HepG2 (cell line): ENCODE measurements around the gene SULT2B1. TPM values are rescaled to one million over a fixed set of nuclear protein-coding genes. Genes with fewer than 3 reads are reported as not detected.

ENCODE experiments used
- HOXA9 ChIP-seq: sonication (generic); formaldehyde crosslinking; IDR thresholded peaks from 2 replicates; pipeline ENCODE4 v1.8.1; 2022; ENCODE audit warnings: missing genetic modification reagents, mild to moderate bottlenecking, moderate library complexity, borderline replicate concordance
- IKZF1 ChIP-seq: fragments of 450-650 bp; IDR thresholded peaks from 2 replicates; pipeline ENCODE4 v1.7.1; 2016
- MAFK ChIP-seq, 2 experiments: IDR thresholded peaks in 1 of 2; conservative IDR thresholded peaks in 1 of 2; 2 replicates each; pipeline ENCODE4 v1.6.1; 2011; ENCODE audit warnings: improper control_type of control experiment in 2 of 2, low read length in 2 of 2
- MEIS1 ChIP-seq: sonication (generic); formaldehyde crosslinking; IDR thresholded peaks from 2 replicates; pipeline ENCODE4 v1.9.0; 2021; ENCODE audit warnings: mild to moderate bottlenecking, missing genetic modification reagents, moderate library complexity, borderline replicate concordance
- MLLT10 ChIP-seq: sonication (generic); formaldehyde crosslinking; IDR thresholded peaks from 2 replicates; pipeline ENCODE4 v1.4.0; 2020; ENCODE audit warnings: missing genetic modification reagents
- NR1H2 ChIP-seq: sonication (generic); formaldehyde crosslinking; IDR thresholded peaks from 2 replicates; pipeline ENCODE4 v1.8.1; 2022; ENCODE audit warnings: low read depth, missing genetic modification reagents, borderline replicate concordance
- NR2F6 ChIP-seq, 2 experiments: IDR thresholded peaks; 2 replicates each; pipeline ENCODE4 v1.6.1; 2016; ENCODE audit warnings: antibody characterized with exemption in 1 of 2, mild to moderate bottlenecking in 1 of 2
- PRPF4 ChIP-seq: fragments of 200-400 bp; formaldehyde crosslinking; IDR thresholded peaks from 2 replicates; pipeline ENCODE4 v1.6.1; 2016; ENCODE audit warnings: low read length, low read depth; ENCODE audit not compliant: poor library complexity, severe bottlenecking
- RBFOX2 ChIP-seq: fragments of 200-400 bp; formaldehyde crosslinking; IDR thresholded peaks from 2 replicates; pipeline ENCODE4 v1.6.1; 2017; ENCODE audit warnings: low read depth, mild to moderate bottlenecking, low read length
- REXO4 ChIP-seq: sonication (generic); formaldehyde crosslinking; IDR thresholded peaks from 2 replicates; pipeline ENCODE4 v1.8.0; 2022; ENCODE audit warnings: missing genetic modification reagents, mild to moderate bottlenecking, borderline replicate concordance
- TMF1 ChIP-seq: sonication (generic); formaldehyde crosslinking; IDR thresholded peaks from 2 replicates; pipeline ENCODE4 v1.8.1; 2022; ENCODE audit warnings: low read depth, missing genetic modification reagents
- ZIK1 ChIP-seq: sonication (generic); formaldehyde crosslinking; IDR thresholded peaks from 2 replicates; pipeline ENCODE4 v1.5.0; 2020; ENCODE audit warnings: mild to moderate bottlenecking, low read depth, missing genetic modification reagents, borderline replicate concordance
- ZNF251 ChIP-seq: sonication (generic); formaldehyde crosslinking; IDR thresholded peaks from 2 replicates; pipeline ENCODE4 v1.9.0; 2021; ENCODE audit warnings: mild to moderate bottlenecking, missing genetic modification reagents
- ZNF274 ChIP-seq: sonication (generic); formaldehyde crosslinking; IDR thresholded peaks from 2 replicates; pipeline ENCODE4 v1.5.1; 2020; ENCODE audit warnings: mild to moderate bottlenecking, missing genetic modification reagents
- ZNF619 ChIP-seq: sonication (generic); formaldehyde crosslinking; IDR thresholded peaks from 2 replicates; pipeline ENCODE4 v1.4.0; 2020; ENCODE audit warnings: mild to moderate bottlenecking, missing genetic modification reagents
- ZNF646 ChIP-seq: sonication (generic); formaldehyde crosslinking; IDR thresholded peaks from 2 replicates; pipeline ENCODE4 v1.9.0; 2021; ENCODE audit warnings: mild to moderate bottlenecking, missing genetic modification reagents
- ZNF674 ChIP-seq: sonication (generic); formaldehyde crosslinking; IDR thresholded peaks from 2 replicates; pipeline ENCODE4 v1.5.0; 2020; ENCODE audit warnings: low read depth, mild to moderate bottlenecking, missing genetic modification reagents
- ZNF776 ChIP-seq: sonication (generic); formaldehyde crosslinking; IDR thresholded peaks from 2 replicates; pipeline ENCODE4 v1.4.0; 2020; ENCODE audit warnings: mild to moderate bottlenecking, missing genetic modification reagents
- polyA plus RNA-seq, 8 experiments: library from polyadenylated mRNA; depleted of rRNA in 3 of 8; stranded (reverse) in 7 of 8; unstranded in 1 of 8; fragments of >200 nt; fragmentation: Illumina TruSeq in 4 of 8; extraction: Trizol in 4 of 8; gene quantifications; 2 replicates each; pipeline versions ENCODE4 v1.2.1 to v1.2.3, GENCODE V29; 2011 to 2016; ENCODE audit warnings: low read depth in 4 of 8, missing spikeins in 1 of 8, mixed read lengths in 1 of 8; ENCODE audit not compliant: insufficient read depth in 1 of 8
- total RNA-seq, 5 experiments: library from RNA; depleted of rRNA; stranded (reverse); fragments of >200 nt; fragmentation: Illumina TruSeq; extraction: Trizol; gene quantifications; 2 replicates each; pipeline ENCODE4 v1.2.3, GENCODE V29; 2016; ENCODE audit warnings: low read depth in 1 of 5
- TF ChIP-seq, protein P1 (sequence below): IDR thresholded peaks from 2 replicates; pipeline ENCODE4 v1.6.1; 2016; ENCODE audit warnings: control low read depth
- TF ChIP-seq, protein P2 (sequence below): fragments of 450-650 bp; IDR thresholded peaks from 2 replicates; pipeline ENCODE4 v1.6.1; 2017; ENCODE audit warnings: mild to moderate bottlenecking

Gene SULT2B1
- total and polyA plus RNA-seq, 2 of the 13 experiments (the other 11 are each of a cell fraction or from before 2014, with no cell fraction given) = 0.13 TPM; not detected in 1

- TF ChIP-seq ZNF274 (CRISPR knock-in tag) (peak; percentile 71; the same call in 1 of the 2 replicates), RBFOX2 (peak; percentile 25; the same call in 1 of the 2 replicates), PRPF4 (no peak), MAFK (conservative IDR thresholded peaks at IDR 0.05 in 1 of 2, IDR thresholded peaks at IDR 0.05 in 1 of 2; ENCODE audit: low read length in 2 of 2) (no peak), ZIK1 (CRISPR knock-in tag) (no peak), TMF1 (CRISPR knock-in tag) (no peak), MLLT10 (no peak), ZNF619 (CRISPR knock-in tag) (no peak), MEIS1 (CRISPR knock-in tag) (peak; percentile 89; the same call in 1 of the 2 replicates), NR2F6 (IDR thresholded peaks at IDR 0.05) (peak; percentile 90), NR2F6 (CRISPR knock-in tag; IDR thresholded peaks at IDR 0.05) (peak; percentile 92), ZNF776 (CRISPR knock-in tag) (peak; percentile 43; the same call in 1 of the 2 replicates), HOXA9 (CRISPR knock-in tag) (no peak), IKZF1 (no peak), NR1H2 (CRISPR knock-in tag) (no peak), ZNF646 (no peak), REXO4 (CRISPR knock-in tag) (no peak), ZNF251 (no peak), ZNF674 (CRISPR knock-in tag) (no peak)
- TF ChIP-seq, protein P1, sequence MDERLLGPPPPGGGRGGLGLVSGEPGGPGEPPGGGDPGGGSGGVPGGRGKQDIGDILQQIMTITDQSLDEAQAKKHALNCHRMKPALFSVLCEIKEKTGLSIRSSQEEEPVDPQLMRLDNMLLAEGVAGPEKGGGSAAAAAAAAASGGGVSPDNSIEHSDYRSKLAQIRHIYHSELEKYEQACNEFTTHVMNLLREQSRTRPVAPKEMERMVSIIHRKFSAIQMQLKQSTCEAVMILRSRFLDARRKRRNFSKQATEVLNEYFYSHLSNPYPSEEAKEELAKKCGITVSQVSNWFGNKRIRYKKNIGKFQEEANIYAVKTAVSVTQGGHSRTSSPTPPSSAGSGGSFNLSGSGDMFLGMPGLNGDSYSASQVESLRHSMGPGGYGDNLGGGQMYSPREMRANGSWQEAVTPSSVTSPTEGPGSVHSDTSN (CRISPR knock-in tag) = 0 out of 2 replicates have a peak, but pooled peaks have one; percentile 26
- TF ChIP-seq, protein P2, sequence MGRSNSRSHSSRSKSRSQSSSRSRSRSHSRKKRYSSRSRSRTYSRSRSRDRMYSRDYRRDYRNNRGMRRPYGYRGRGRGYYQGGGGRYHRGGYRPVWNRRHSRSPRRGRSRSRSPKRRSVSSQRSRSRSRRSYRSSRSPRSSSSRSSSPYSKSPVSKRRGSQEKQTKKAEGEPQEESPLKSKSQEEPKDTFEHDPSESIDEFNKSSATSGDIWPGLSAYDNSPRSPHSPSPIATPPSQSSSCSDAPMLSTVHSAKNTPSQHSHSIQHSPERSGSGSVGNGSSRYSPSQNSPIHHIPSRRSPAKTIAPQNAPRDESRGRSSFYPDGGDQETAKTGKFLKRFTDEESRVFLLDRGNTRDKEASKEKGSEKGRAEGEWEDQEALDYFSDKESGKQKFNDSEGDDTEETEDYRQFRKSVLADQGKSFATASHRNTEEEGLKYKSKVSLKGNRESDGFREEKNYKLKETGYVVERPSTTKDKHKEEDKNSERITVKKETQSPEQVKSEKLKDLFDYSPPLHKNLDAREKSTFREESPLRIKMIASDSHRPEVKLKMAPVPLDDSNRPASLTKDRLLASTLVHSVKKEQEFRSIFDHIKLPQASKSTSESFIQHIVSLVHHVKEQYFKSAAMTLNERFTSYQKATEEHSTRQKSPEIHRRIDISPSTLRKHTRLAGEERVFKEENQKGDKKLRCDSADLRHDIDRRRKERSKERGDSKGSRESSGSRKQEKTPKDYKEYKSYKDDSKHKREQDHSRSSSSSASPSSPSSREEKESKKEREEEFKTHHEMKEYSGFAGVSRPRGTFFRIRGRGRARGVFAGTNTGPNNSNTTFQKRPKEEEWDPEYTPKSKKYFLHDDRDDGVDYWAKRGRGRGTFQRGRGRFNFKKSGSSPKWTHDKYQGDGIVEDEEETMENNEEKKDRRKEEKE = no peak
These were observed 6.2 kb downstream of the SULT2B1 start (continued) for GRCh38 chr19:48558018-48558684.
